Heart left ventricle (tissue), 13 donors: ENCODE results near the gene BRD8.

ENCODE experiments used
- CTCF ChIP-seq, 12 donors: fragments of 200-600 bp; sonication (generic) in 4 of 12; IDR thresholded peaks; one replicate each; pipeline versions ENCODE4 v1.5.0 to v1.8.0; 2018 to 2022; ENCODE audit warnings: antibody characterized with exemption in 12 of 12, mild to moderate bottlenecking in 5 of 12
- POLR2A ChIP-seq, 2 donors: fragments of 450-650 bp; IDR thresholded peaks; one replicate each; pipeline ENCODE4 v1.6.1; 2017; ENCODE audit warnings: antibody characterized with exemption in 2 of 2, mild to moderate bottlenecking in 2 of 2, moderate library complexity in 2 of 2
- donor health status: ischemic (EF 13 %, LVEDD 7.1; RV severe dilation, severe dysfunction).
- donor health status: DM: no; HTN: yes; CAD: no.
- donor health status: DM: no; HTN: no; CAD: no.
- donor health status: ischemic (EF 25% LVEDD 6.9; RV normal size, moderate dysfunction).
- donor health status: ischemic (EF 25% LVEDD 5.7; RV mildly dilated, moderate dysfunction).
- donor health status: ischemic (EF 35%, LVEDD 5.7; RV mildly dilated, moderate dysfunction).
- donor health status: nonischemic (EF 11% LVEDD 7.7; RV severe dilation, severe dysfunction).
- donor health status: DM: yes; HTN: yes; CAD: no.
- donor health status: PGD.
- donor health status: ischemic (EF 29% LVEDD 5.4; RV normal size, mild dysfunction).
- donor health status: nonischemic (EF 23%, LVEDD 6.1; RV moderate dilation, normal function).

GRCh38 chr5:138149530-138149929, 28.9 kb downstream of the BRD8 start:
- TF ChIP-seq CTCF (IDR thresholded peaks at IDR 0.05) (no peak), POLR2A (IDR thresholded peaks at IDR 0.05) (no peak)
